Mucosa of descending colon (tissue), 3 donors: ENCODE data around the gene FANK1. TPM values are rescaled to one million over a fixed set of nuclear protein-coding genes. Genes with fewer than 3 reads are reported as not detected.

Source experiments
- ATAC-seq: fragments of 200-7000 bp; cut with Tn5 transposase; one replicate; pipeline ENCODE4 v1.9.1; 2020; ENCODE audit warnings: mild to moderate bottlenecking, moderate library complexity
- DNase-seq, 3 donors: peaks; one replicate each; pipeline ENCODE4 v3.0.0-alpha.2; 2020
- H3K36me3 ChIP-seq: fragments of 200-600 bp; one replicate; pipeline ENCODE4 v1.8.0; 2021; ENCODE audit warnings: low read depth, mild to moderate bottlenecking
- H3K4me1 ChIP-seq: fragments of 200-600 bp; one replicate; pipeline ENCODE4 v1.8.0; 2021; ENCODE audit warnings: low read depth, mild to moderate bottlenecking
- H3K4me3 ChIP-seq: fragments of 200-600 bp; one replicate; pipeline ENCODE4 v1.8.0; 2021; ENCODE audit warnings: mild to moderate bottlenecking
- H3K9me3 ChIP-seq: fragments of 200-600 bp; one replicate; pipeline ENCODE4 v1.8.0; 2021; ENCODE audit warnings: mild to moderate bottlenecking
- intact Hi-C, 2 donors: fragments of 100-400 bp; cut with DNase I in 1 of 2; cut with micrococcal nuclease in 1 of 2; formaldehyde crosslinking; loops; one replicate each; pipeline versions ENCODE4 v1.11.0 to v1.11.1; 2022; cut with DNase I, micrococcal nuclease
- total RNA-seq, 3 donors: library from RNA; stranded (reverse); fragmentation: NEBNext Ultra II Directional in 2 of 3; extraction: Animal tissue kit (Norgen Biotek cat#: 25700) in 2 of 3; gene quantifications; one replicate each; pipeline versions ENCODE4 v1.2.1 to v1.2.4, GENCODE V29; 2021 to 2023
- TF ChIP-seq, protein P1 (sequence below): fragments of 200-600 bp; IDR thresholded peaks from one replicate; pipeline ENCODE4 v1.8.0; 2022; ENCODE audit warnings: antibody characterized with exemption, mild to moderate bottlenecking
- donor health status: DM: no; HTN: no; CAD: no; lungs with moderate emphysema.
- donor health status: DM: no; HTN: no; CAD: no.
- donor health status: DM: no; HTN: yes; CAD: no.

The FANK1 gene
- total RNA-seq, 3 donors from 2014 or later: 4.2 to 10.3 (median 7.4) TPM

- no peaks in the 10 kb centered on the region for H3K9me3 ChIP-seq
- H3K36me3 ChIP-seq: no peaks in the 10 kb centered on the region
- intact Hi-C loops: no loop called here
- no peak overlapping the region for H3K4me3 ChIP-seq
- ATAC-seq: no peak
- TF ChIP-seq, protein P1, sequence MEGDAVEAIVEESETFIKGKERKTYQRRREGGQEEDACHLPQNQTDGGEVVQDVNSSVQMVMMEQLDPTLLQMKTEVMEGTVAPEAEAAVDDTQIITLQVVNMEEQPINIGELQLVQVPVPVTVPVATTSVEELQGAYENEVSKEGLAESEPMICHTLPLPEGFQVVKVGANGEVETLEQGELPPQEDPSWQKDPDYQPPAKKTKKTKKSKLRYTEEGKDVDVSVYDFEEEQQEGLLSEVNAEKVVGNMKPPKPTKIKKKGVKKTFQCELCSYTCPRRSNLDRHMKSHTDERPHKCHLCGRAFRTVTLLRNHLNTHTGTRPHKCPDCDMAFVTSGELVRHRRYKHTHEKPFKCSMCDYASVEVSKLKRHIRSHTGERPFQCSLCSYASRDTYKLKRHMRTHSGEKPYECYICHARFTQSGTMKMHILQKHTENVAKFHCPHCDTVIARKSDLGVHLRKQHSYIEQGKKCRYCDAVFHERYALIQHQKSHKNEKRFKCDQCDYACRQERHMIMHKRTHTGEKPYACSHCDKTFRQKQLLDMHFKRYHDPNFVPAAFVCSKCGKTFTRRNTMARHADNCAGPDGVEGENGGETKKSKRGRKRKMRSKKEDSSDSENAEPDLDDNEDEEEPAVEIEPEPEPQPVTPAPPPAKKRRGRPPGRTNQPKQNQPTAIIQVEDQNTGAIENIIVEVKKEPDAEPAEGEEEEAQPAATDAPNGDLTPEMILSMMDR: no peak
- no peak for DNase-seq
- H3K4me1 ChIP-seq: no peaks in the 10 kb centered on the region
Measured at GRCh38 chr10:126049759-126050700, 153.7 kb downstream of the FANK1 start.

DNA sequence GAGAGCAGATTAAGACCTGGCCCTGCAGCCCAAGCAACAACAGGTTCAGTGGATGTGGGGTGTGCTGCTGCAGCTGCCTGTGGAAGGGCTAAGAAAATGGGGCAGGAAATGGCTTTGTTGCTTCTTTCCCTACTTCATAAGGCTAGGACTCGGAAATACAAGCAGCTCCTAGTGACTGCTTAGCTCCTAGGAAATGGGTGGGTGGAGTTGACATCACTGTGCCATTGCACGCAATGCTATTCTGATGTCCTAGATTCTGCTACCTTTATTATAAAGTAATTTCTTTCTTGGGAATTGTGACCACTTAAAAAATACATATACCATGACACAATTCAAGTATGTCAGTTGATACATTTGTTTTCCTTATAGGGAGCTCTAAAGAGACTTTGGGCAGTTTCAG, 155.8 kb downstream of the FANK1 start:
- Histone ChIP-seq H3K4me3 (no peak overlapping the region), H3K36me3 (no peaks in the 10 kb centered on the region), H3K9me3 (no peaks in the 10 kb centered on the region), H3K4me1 (no peaks in the 10 kb centered on the region)
- no peak for DNase-seq
- TF ChIP-seq, protein P1: no peak
- ATAC-seq: no peak
- intact Hi-C loops: no loop called here

GRCh38 chr10:126054191-126054590, 157.8 kb downstream of the FANK1 start:
- no peak for DNase-seq
- TF ChIP-seq, protein P1: no peak
- Histone ChIP-seq H3K36me3 (no peaks in the 10 kb centered on the region), H3K9me3 (no peaks in the 10 kb centered on the region), H3K4me1 (no peaks in the 10 kb centered on the region), H3K4me3 (no peak overlapping the region)
- intact Hi-C loops: no loop called here
- ATAC-seq: no peak

- Histone ChIP-seq H3K4me3 (no peak overlapping the region), H3K4me1 (no peaks in the 10 kb centered on the region), H3K9me3 (no peaks in the 10 kb centered on the region), H3K36me3 (no peaks in the 10 kb centered on the region)
- DNase-seq: no peak
- intact Hi-C loops: no loop called here
- TF ChIP-seq, protein P1: no peak
- ATAC-seq: no peak
Measured at GRCh38 chr10:126057494-126057893, 161.1 kb downstream of the FANK1 start.

DNA sequence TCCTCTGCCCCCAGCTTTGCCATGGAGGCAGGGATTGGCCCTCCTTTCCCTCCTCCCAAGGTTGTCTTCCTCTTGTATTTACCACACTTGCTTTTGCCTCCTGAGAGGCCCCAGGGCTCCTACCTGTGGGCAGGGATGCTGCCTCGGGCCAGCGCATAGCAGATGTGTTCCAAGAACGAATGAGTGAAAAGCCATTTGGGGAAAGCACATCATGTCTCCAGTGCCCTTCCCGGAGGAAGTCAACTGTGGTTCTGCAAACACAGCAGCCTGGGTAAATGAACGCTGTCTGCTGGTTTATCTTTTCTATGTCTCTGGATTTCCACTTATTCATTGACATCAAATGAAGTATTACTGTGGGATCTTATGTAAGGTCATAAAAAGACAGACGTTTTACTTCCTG, 161.7 kb downstream of the FANK1 start:
- intact Hi-C loops: no loop called here

More for the DNA sequence above, 161.7 kb downstream of the FANK1 start:
- no peak for DNase-seq
- H3K4me3 ChIP-seq: no peak overlapping the region
- H3K9me3 ChIP-seq: no peaks in the 10 kb centered on the region
- no peak for ATAC-seq
- TF ChIP-seq, protein P1: no peak
- H3K36me3 ChIP-seq: no peaks in the 10 kb centered on the region
- no peaks in the 10 kb centered on the region for H3K4me1 ChIP-seq
